ENCODE results near the gene ZNF746. TPM values are rescaled to one million over a fixed set of nuclear protein-coding genes. Genes with fewer than 3 reads are reported as not detected.
"Not testable (repeated sequence)": the region's sequence is repeated elsewhere in the genome, so short reads cannot be mapped to it uniquely, and the experiment has no call there.

ZNF746 gene
- total RNA-seq, 1 experiment from 2014 or later, result 22.2 TPM

- H3K36me3 ChIP-seq (ENCODE audit: control insufficient read depth, insufficient read depth, low read length), result peaks cover 4% of the 10 kb centered on the region; the same call in 1 of the 2 replicates
- ChIA-PET CTCF (interaction anchor here (0.9 kb wide), 1 partner anchor 130 kb away, joined by 3 read pairs; no protein-coding TSS in a partner anchor), POLR2A (no interaction called here)
- no peaks in the 10 kb centered on the region for H3K9me3 ChIP-seq (ENCODE audit: control insufficient read depth, insufficient read depth, low read depth, low read length)
- no peak for TF ChIP-seq SIN3A (IDR thresholded peaks at IDR 0.05; ENCODE audit: borderline replicate concordance, insufficient read depth, low read depth, low read length)
- no peak for TF ChIP-seq REST (IDR thresholded peaks at IDR 0.05; ENCODE audit: insufficient read depth in 1 of 2, low read depth in 2 of 2, low read length in 1 of 2)
- TF ChIP-seq POLR2AphosphoS5 (IDR thresholded peaks at IDR 0.05; ENCODE audit: low read depth, low read length), result no peak
- TF ChIP-seq TCF7L2 (IDR thresholded peaks at IDR 0.05; ENCODE audit: low read depth, low read length), result no peak
- no peak for TF ChIP-seq CTCF (IDR thresholded peaks at IDR 0.05)
- H3K4me3 ChIP-seq (ENCODE audit: low read depth in 2 of 2, low read length in 2 of 2), result no peak overlapping the region
- 0 out of 2 replicates have a peak, but pooled peaks cover 4% of the 10 kb centered on the region for H3K4me1 ChIP-seq (ENCODE audit: control insufficient read depth, insufficient read depth, low read length)
- BruUV-seq (replicated peaks), result TSS peak; percentile 68
- DNase-seq (ENCODE audit: low read depth, low spot score) (no peak), ATAC-seq (no peak)
- intact Hi-C loops (cut with micrococcal nuclease; ENCODE audit: unreplicated experiment), result no loop called here
- in situ Hi-C loops (cut with HindIII; ENCODE audit: low pct_unique_long_range_greater_than_20kb, low sequenced_read_pairs), result no loop called here
- H3K27ac ChIP-seq (ENCODE audit: low read length), result no peak overlapping the region
- no peaks in the 10 kb centered on the region for H3K27me3 ChIP-seq (ENCODE audit: control insufficient read depth, insufficient read depth, low read length)
Observed at GRCh38 chr7:149494738-149495368, 2.8 kb downstream of the ZNF746 start.

- H3K27me3 ChIP-seq (ENCODE audit: control insufficient read depth, insufficient read depth, low read length); H3K4me3 ChIP-seq (ENCODE audit: low read depth in 2 of 2, low read length in 2 of 2); H3K27ac ChIP-seq (ENCODE audit: low read length); H3K4me1 ChIP-seq (ENCODE audit: control insufficient read depth, insufficient read depth, low read length); DNase-seq (ENCODE audit: low read depth, low spot score); BruUV-seq (replicated peaks); ATAC-seq; intact Hi-C loops (cut with micrococcal nuclease; ENCODE audit: unreplicated experiment); POLR2A ChIA-PET; in situ Hi-C loops (cut with HindIII; ENCODE audit: low pct_unique_long_range_greater_than_20kb, low sequenced_read_pairs); H3K9me3 ChIP-seq (ENCODE audit: control insufficient read depth, insufficient read depth, low read depth, low read length); H3K36me3 ChIP-seq (ENCODE audit: control insufficient read depth, insufficient read depth, low read length): not testable (repeated sequence)
- CTCF ChIA-PET, result interaction anchor here (0.6 kb wide), 1 partner anchor 41 kb away, joined by 6 read pairs; no protein-coding TSS in a partner anchor
Observed at GRCh38 chr7:149493975-149494374, 3.6 kb downstream of the ZNF746 start.

- CTCF ChIA-PET, result interaction anchor here (0.6 kb wide), 1 partner anchor 41 kb away, joined by 6 read pairs; no protein-coding TSS in a partner anchor
- in situ Hi-C loops (cut with HindIII; ENCODE audit: low pct_unique_long_range_greater_than_20kb, low sequenced_read_pairs), result no loop called here
- Histone ChIP-seq H3K4me1 (ENCODE audit: control insufficient read depth, insufficient read depth, low read length) (0 out of 2 replicates have a peak, but pooled peaks cover 4% of the 10 kb centered on the region), H3K4me3 (ENCODE audit: low read depth in 2 of 2, low read length in 2 of 2) (no peak overlapping the region), H3K27me3 (ENCODE audit: control insufficient read depth, insufficient read depth, low read length) (no peaks in the 10 kb centered on the region), H3K27ac (ENCODE audit: low read length) (no peak overlapping the region), H3K9me3 (ENCODE audit: control insufficient read depth, insufficient read depth, low read depth, low read length) (no peaks in the 10 kb centered on the region), H3K36me3 (ENCODE audit: control insufficient read depth, insufficient read depth, low read length) (peaks cover 4% of the 10 kb centered on the region; the same call in 1 of the 2 replicates)
- intact Hi-C loops (cut with micrococcal nuclease; ENCODE audit: unreplicated experiment), result no loop called here
- no peak for TF ChIP-seq CTCF (IDR thresholded peaks at IDR 0.05)
- no TSS peak for BruUV-seq (replicated peaks)
- POLR2A ChIA-PET, result no interaction called here
- ATAC-seq, result no peak
- no peak for DNase-seq (ENCODE audit: low read depth, low spot score)
Observed at GRCh38 chr7:149493366-149493765, 4.2 kb downstream of the ZNF746 start.
